ENCODE data around the gene ZNF641.

ZNF641 gene

GRCh38 chr12:48350249-48351021 lies at the start of gene ZNF641:
TSS of gene ZNF641 (minus strand) at chr12:48350919. CDS start at chr12:48348090, 2,829 bp downstream.
- DNase-seq: peak; percentile 85

GRCh38 chr12:48390026-48390425 lies 39.3 kb upstream of the ZNF641 start:
- DNase-seq: no peak

GRCh38 chr12:48389409-48389808 lies 38.7 kb upstream of the ZNF641 start:
- DNase-seq: no peak

- DNase-seq: no peak
These were observed 38.2 kb upstream of the ZNF641 start for GRCh38 chr12:48388938-48389337.

GRCh38 chr12:48388460-48388859 lies 37.7 kb upstream of the ZNF641 start:
- DNase-seq: no peak

- no peak for DNase-seq
These were observed 29.9 kb upstream of the ZNF641 start for GRCh38 chr12:48380596-48380995.

GRCh38 chr12:48379794-48380193 lies 29.1 kb upstream of the ZNF641 start:
- DNase-seq: no peak

GRCh38 chr12:48377646-48378045 lies 26.9 kb upstream of the ZNF641 start:
- DNase-seq: no peak

- no peak for DNase-seq
These were observed 23.4 kb upstream of the ZNF641 start for GRCh38 chr12:48374164-48374563.

- DNase-seq: no peak
These were observed 15.4 kb upstream of the ZNF641 start for GRCh38 chr12:48366131-48366530.

- DNase-seq: no peak
These were observed 11.1 kb upstream of the ZNF641 start for GRCh38 chr12:48361664-48362339.

GRCh38 chr12:48358937-48359513 lies 8.3 kb upstream of the ZNF641 start:
- DNase-seq: no peak

GRCh38 chr12:48356041-48356768 lies 5.5 kb upstream of the ZNF641 start:
- DNase-seq: no peak

- no peak for DNase-seq
These were observed 1.5 kb upstream of the ZNF641 start for GRCh38 chr12:48352157-48352760.

GRCh38 chr12:48351022-48351708 lies 446 bp upstream of the ZNF641 start:
- no peak for DNase-seq

- DNase-seq: no peak
These were observed 1.2 kb downstream of the ZNF641 start for GRCh38 chr12:48349471-48349870.

GRCh38 chr12:48342980-48343379 lies 7.7 kb downstream of the ZNF641 start:
- no peak for DNase-seq

GRCh38 chr12:48340943-48341342 lies 9.8 kb downstream of the ZNF641 start:
- DNase-seq: no peak

GRCh38 chr12:48339442-48340117 lies 11.1 kb downstream of the ZNF641 start:
- no peak for DNase-seq

GRCh38 chr12:48336564-48336963 lies 14.2 kb downstream of the ZNF641 start:
- no peak for DNase-seq

GRCh38 chr12:48336061-48336460 lies 14.7 kb downstream of the ZNF641 start:
- DNase-seq: no peak

GRCh38 chr12:48334808-48335207 lies 15.9 kb downstream of the ZNF641 start:
- DNase-seq: no peak
